ENCODE data around the gene MCOLN1. TPM values are rescaled to one million over a fixed set of nuclear protein-coding genes. Genes with fewer than 3 reads are reported as not detected.

Gene MCOLN1
- polyA plus RNA-seq, 3 donors: 32.8 to 133 (median 34.3) TPM

DNA sequence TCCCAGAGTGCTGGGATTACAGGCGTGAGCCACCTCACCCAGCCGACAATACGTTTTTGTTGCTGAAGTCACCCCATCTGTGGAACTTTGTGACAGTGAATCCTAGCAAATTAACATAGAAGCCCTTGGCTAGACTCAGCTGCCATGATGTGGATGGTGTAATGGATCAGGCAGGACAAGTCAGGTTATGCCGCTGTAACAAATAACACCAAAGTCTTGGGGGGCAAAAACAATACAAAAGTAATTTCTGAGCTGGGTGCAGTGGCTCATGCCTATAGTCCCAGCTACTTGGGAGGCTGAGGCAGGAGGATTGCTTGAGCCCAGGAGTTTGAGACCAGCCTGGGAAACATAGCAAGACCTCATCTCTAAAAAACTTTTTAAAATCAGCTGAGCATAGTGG lies 42.4 kb downstream of the MCOLN1 start:
- no peak for DNase-seq
- Histone ChIP-seq H3K9ac (ENCODE audit: insufficient read depth, low read length, poor library complexity, severe bottlenecking) (no peak overlapping the region), H4K20me1 (ENCODE audit: insufficient read depth, low read length) (peaks cover 10% of the 10 kb centered on the region), H3K9me3 (replicated peaks in 1 of 2; ENCODE audit: control insufficient read depth in 1 of 2, insufficient read depth in 1 of 2, low read length in 2 of 2) (no peaks in the 10 kb centered on the region), H2AFZ (ENCODE audit: insufficient read depth, low read depth, low read length, poor library complexity, severe bottlenecking) (no peak overlapping the region), H3K4me3 (replicated peaks in 1 of 3; ENCODE audit: low read depth in 2 of 3, low read length in 3 of 3) (no peak overlapping the region), H3K4me1 (ENCODE audit: control insufficient read depth in 1 of 2, insufficient read depth in 2 of 2, low read length in 2 of 2) (no peaks in the 10 kb centered on the region), H3K4me2 (replicated peaks; ENCODE audit: extremely low read depth, low read length, poor library complexity, severe bottlenecking) (no peak overlapping the region), H3K36me3 (replicated peaks in 1 of 2; ENCODE audit: control insufficient read depth in 1 of 2, insufficient read depth in 2 of 2, low read length in 2 of 2) (peaks cover 16 to 20% of the 10 kb centered on the region in 2 donors), H3K27ac (ENCODE audit: low read depth in 1 of 2, low read length in 2 of 2) (no peak overlapping the region), H3K27me3 (ENCODE audit: control insufficient read depth in 2 of 2, insufficient read depth in 2 of 2, low read length in 2 of 2) (no peaks in the 10 kb centered on the region), H3K79me2 (ENCODE audit: insufficient read depth, low read length) (no peaks in the 10 kb centered on the region)
- intact Hi-C loops (cut with micrococcal nuclease): no loop called here
- Mint-ChIP-seq H3K27ac (no peak overlapping the region), H3K4me1 (peaks cover 3% of the 10 kb centered on the region), H3K9me3 (peaks cover 0 to 3% (median 1%) of the 10 kb centered on the region in 7 donors), H3K4me3 (no peak overlapping the region), H3K27me3 (ENCODE audit: low read depth in 3 of 3) (peaks cover 0 to 5% (median 2%) of the 10 kb centered on the region in 3 donors), H3K36me3 (peaks cover 16 to 21% of the 10 kb centered on the region in 2 donors)
- 100% methylated on average over 1 of the region's 4 CpGs for WGBS (ENCODE audit: insufficient coverage)
- TF ChIP-seq, protein P1, sequence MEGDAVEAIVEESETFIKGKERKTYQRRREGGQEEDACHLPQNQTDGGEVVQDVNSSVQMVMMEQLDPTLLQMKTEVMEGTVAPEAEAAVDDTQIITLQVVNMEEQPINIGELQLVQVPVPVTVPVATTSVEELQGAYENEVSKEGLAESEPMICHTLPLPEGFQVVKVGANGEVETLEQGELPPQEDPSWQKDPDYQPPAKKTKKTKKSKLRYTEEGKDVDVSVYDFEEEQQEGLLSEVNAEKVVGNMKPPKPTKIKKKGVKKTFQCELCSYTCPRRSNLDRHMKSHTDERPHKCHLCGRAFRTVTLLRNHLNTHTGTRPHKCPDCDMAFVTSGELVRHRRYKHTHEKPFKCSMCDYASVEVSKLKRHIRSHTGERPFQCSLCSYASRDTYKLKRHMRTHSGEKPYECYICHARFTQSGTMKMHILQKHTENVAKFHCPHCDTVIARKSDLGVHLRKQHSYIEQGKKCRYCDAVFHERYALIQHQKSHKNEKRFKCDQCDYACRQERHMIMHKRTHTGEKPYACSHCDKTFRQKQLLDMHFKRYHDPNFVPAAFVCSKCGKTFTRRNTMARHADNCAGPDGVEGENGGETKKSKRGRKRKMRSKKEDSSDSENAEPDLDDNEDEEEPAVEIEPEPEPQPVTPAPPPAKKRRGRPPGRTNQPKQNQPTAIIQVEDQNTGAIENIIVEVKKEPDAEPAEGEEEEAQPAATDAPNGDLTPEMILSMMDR (IDR thresholded peaks at IDR 0.05): no peak

DNA sequence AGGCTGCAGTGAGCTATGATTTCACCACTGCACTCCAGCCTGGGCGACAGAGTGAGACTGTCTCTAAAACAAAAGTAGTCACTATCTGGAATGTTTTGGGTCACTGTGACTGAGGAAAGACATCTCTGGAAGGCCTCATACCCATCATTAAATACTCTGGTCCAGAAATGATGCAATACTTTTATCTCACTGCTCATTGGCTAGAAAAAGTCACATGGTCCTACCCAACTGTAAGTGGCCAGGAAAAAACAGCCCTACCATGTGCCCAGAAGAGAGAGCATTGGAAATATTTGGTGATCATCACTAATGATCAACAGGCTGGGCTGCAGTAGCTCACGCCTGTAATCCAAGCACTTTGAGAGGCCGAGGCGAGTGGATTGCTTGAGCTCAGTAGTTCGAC lies 42.9 kb downstream of the MCOLN1 start:
- peaks cover 3% of the 10 kb centered on the region for H3K4me1 Mint-ChIP-seq
- H3K4me1 ChIP-seq (ENCODE audit: control insufficient read depth in 1 of 2, insufficient read depth in 2 of 2, low read length in 2 of 2): no peaks in the 10 kb centered on the region
- peaks cover 0 to 5% (median 2%) of the 10 kb centered on the region in 3 donors for H3K27me3 Mint-ChIP-seq (ENCODE audit: low read depth in 3 of 3)
- H3K27ac Mint-ChIP-seq: no peak overlapping the region
- no peak overlapping the region for H3K4me2 ChIP-seq (replicated peaks; ENCODE audit: extremely low read depth, low read length, poor library complexity, severe bottlenecking)
- H3K79me2 ChIP-seq (ENCODE audit: insufficient read depth, low read length): no peaks in the 10 kb centered on the region
- H3K4me3 Mint-ChIP-seq: no peak overlapping the region
- no peak overlapping the region for H2AFZ ChIP-seq (ENCODE audit: insufficient read depth, low read depth, low read length, poor library complexity, severe bottlenecking)
- no peak for DNase-seq
- no CpG with 5 or more reads among the region's 5 CpGs for WGBS (ENCODE audit: insufficient coverage)
- peaks cover 13 to 17% of the 10 kb centered on the region in 2 donors for H3K36me3 ChIP-seq (replicated peaks in 1 of 2; ENCODE audit: control insufficient read depth in 1 of 2, insufficient read depth in 2 of 2, low read length in 2 of 2)
- H3K9ac ChIP-seq (ENCODE audit: insufficient read depth, low read length, poor library complexity, severe bottlenecking): no peak overlapping the region
- no peaks in the 10 kb centered on the region for H3K9me3 ChIP-seq (replicated peaks in 1 of 2; ENCODE audit: control insufficient read depth in 1 of 2, insufficient read depth in 1 of 2, low read length in 2 of 2)
- no peak overlapping the region for H3K27ac ChIP-seq (ENCODE audit: low read depth in 1 of 2, low read length in 2 of 2)
- peaks cover 13 to 18% of the 10 kb centered on the region in 2 donors for H3K36me3 Mint-ChIP-seq
- H4K20me1 ChIP-seq (ENCODE audit: insufficient read depth, low read length): peaks cover 9% of the 10 kb centered on the region
- TF ChIP-seq, protein P1 (IDR thresholded peaks at IDR 0.05): no peak
- H3K9me3 Mint-ChIP-seq: peaks cover 0 to 2% (median 1%) of the 10 kb centered on the region in 7 donors
- H3K27me3 ChIP-seq (ENCODE audit: control insufficient read depth in 2 of 2, insufficient read depth in 2 of 2, low read length in 2 of 2): no peaks in the 10 kb centered on the region
- intact Hi-C loops (cut with micrococcal nuclease): no loop called here
- no peak overlapping the region for H3K4me3 ChIP-seq (replicated peaks in 1 of 3; ENCODE audit: low read depth in 2 of 3, low read length in 3 of 3)

All from CD14-positive monocyte (primary cell).